Measurements from ENCODE around the gene GCKR. TPM values are rescaled to one million over a fixed set of nuclear protein-coding genes. Genes with fewer than 3 reads are reported as not detected.

GCKR gene
- total and polyA plus RNA-seq, 3 experiments from 2014 or later: not detected

Other genes with a start within 250 kb of the GCKR start
- under 1 TPM; 0.33 to 0.55 TPM for gene SLC30A3, start 233.8 kb upstream of the GCKR start, total RNA-seq
- not detected for gene SLC30A3, start 233.8 kb upstream of the GCKR start, polyA plus RNA-seq
- gene DNAJC5G, start 221.4 kb upstream of the GCKR start, total RNA-seq: not detected
- gene DNAJC5G, start 221.4 kb upstream of the GCKR start, polyA plus RNA-seq: not detected
- under 1 TPM; 0.22 TPM for gene TRIM54, start 214.4 kb upstream of the GCKR start, total RNA-seq
- gene TRIM54, start 214.4 kb upstream of the GCKR start, polyA plus RNA-seq: not detected
- gene UCN, start 188.4 kb upstream of the GCKR start, total RNA-seq: 1 to 10 TPM; 1.7 to 2.6 TPM
- gene UCN, start 188.4 kb upstream of the GCKR start, polyA plus RNA-seq: 0.71 TPM
- gene MPV17, start 173.7 kb upstream of the GCKR start, total RNA-seq: 10 to 100 TPM; 85.9 to 86.4 TPM
- gene MPV17, start 173.7 kb upstream of the GCKR start, polyA plus RNA-seq: 118 TPM
- 10 to 100 TPM; 76.7 to 81.7 TPM for gene GTF3C2, start 140.1 kb upstream of the GCKR start, total RNA-seq
- gene GTF3C2, start 140.1 kb upstream of the GCKR start, polyA plus RNA-seq: 43.5 TPM
- gene EIF2B4, start 126.5 kb upstream of the GCKR start, total RNA-seq: 10 to 100 TPM; 46.6 to 47.1 TPM
- gene EIF2B4, start 126.5 kb upstream of the GCKR start, polyA plus RNA-seq: 32.7 TPM
- gene SNX17, start 126.2 kb upstream of the GCKR start, total RNA-seq: 100 to 1,000 TPM; 122 to 130 TPM
- gene SNX17, start 126.2 kb upstream of the GCKR start, polyA plus RNA-seq: 211 TPM
- gene ZNF513, start 116.1 kb upstream of the GCKR start, total RNA-seq: 1 to 10 TPM; 9.2 to 9.9 TPM
- 4.7 TPM for gene ZNF513, start 116.1 kb upstream of the GCKR start, polyA plus RNA-seq
- gene PPM1G, start 87.2 kb upstream of the GCKR start, total RNA-seq: 100 to 1,000 TPM; 189 to 191 TPM
- 104 TPM for gene PPM1G, start 87.2 kb upstream of the GCKR start, polyA plus RNA-seq
- 10 to 100 TPM; 77.2 to 81.0 TPM for gene NRBP1, start 68.2 kb upstream of the GCKR start, total RNA-seq
- gene NRBP1, start 68.2 kb upstream of the GCKR start, polyA plus RNA-seq: 128 TPM
- gene KRTCAP3, start 54.5 kb upstream of the GCKR start, total RNA-seq: 1 to 10 TPM; 4.0 to 5.4 TPM
- 0.71 TPM for gene KRTCAP3, start 54.5 kb upstream of the GCKR start, polyA plus RNA-seq
- 10 to 100 TPM; 12.0 to 13.8 TPM for gene IFT172, start 7.1 kb upstream of the GCKR start, total RNA-seq
- 5.3 TPM for gene IFT172, start 7.1 kb upstream of the GCKR start, polyA plus RNA-seq
- gene FNDC4, start 1.6 kb upstream of the GCKR start, total RNA-seq: under 1 TPM in 1 of 2 experiments, not detected in 1; 0.15 TPM
- not detected for gene FNDC4, start 1.6 kb upstream of the GCKR start, polyA plus RNA-seq
- 10 to 100 TPM; 20.6 to 21.8 TPM for gene ZNF512, start 86.2 kb downstream of the GCKR start, total RNA-seq
- 39.1 TPM for gene ZNF512, start 86.2 kb downstream of the GCKR start, polyA plus RNA-seq
- gene CCDC121, start 132.2 kb downstream of the GCKR start, total RNA-seq: under 1 TPM; 0.20 to 0.58 TPM
- gene CCDC121, start 132.2 kb downstream of the GCKR start, polyA plus RNA-seq: 0.62 TPM
- gene GPN1, start 132.2 kb downstream of the GCKR start, total RNA-seq: 10 to 100 TPM; 67.3 to 70.5 TPM
- gene GPN1, start 132.2 kb downstream of the GCKR start, polyA plus RNA-seq: 63.6 TPM
- 10 to 100 TPM; 31.1 to 33.6 TPM for gene SUPT7L, start 166.8 kb downstream of the GCKR start, total RNA-seq
- 24.6 TPM for gene SUPT7L, start 166.8 kb downstream of the GCKR start, polyA plus RNA-seq
- 10 to 100 TPM; 28.6 to 29.6 TPM for gene SLC4A1AP, start 167.1 kb downstream of the GCKR start, total RNA-seq
- gene SLC4A1AP, start 167.1 kb downstream of the GCKR start, polyA plus RNA-seq: 29.1 TPM

Measured in CD8-positive, alpha-beta memory T cell (primary cell).